ENCODE measurements around the gene FHIT.

Gene FHIT

GRCh38 chr3:60967141-60967540, 284.1 kb downstream of the FHIT start:
- TF ChIP-seq CTCF (IDR thresholded peaks at IDR 0.05; ENCODE audit: low read depth, low read length, missing control alignments): no peak
- DNase-seq (ENCODE audit: low read depth): no peak
- H3K4me3 ChIP-seq (ENCODE audit: low read depth, low read length): no peak overlapping the region

- no peak for DNase-seq (ENCODE audit: low read depth)
- no peak for TF ChIP-seq CTCF (IDR thresholded peaks at IDR 0.05; ENCODE audit: low read depth, low read length, missing control alignments)
- H3K4me3 ChIP-seq (ENCODE audit: low read depth, low read length): no peak overlapping the region
Measured at GRCh38 chr3:60957541-60957940, 293.7 kb downstream of the FHIT start.

GRCh38 chr3:60956729-60957128, 294.5 kb downstream of the FHIT start:
- DNase-seq (ENCODE audit: low read depth): no peak
- no peak for TF ChIP-seq CTCF (IDR thresholded peaks at IDR 0.05; ENCODE audit: low read depth, low read length, missing control alignments)
- H3K4me3 ChIP-seq (ENCODE audit: low read depth, low read length): no peak overlapping the region

GRCh38 chr3:60955034-60955433, 296.2 kb downstream of the FHIT start:
- no peak for TF ChIP-seq CTCF (IDR thresholded peaks at IDR 0.05; ENCODE audit: low read depth, low read length, missing control alignments)
- no peak overlapping the region for H3K4me3 ChIP-seq (ENCODE audit: low read depth, low read length)
- DNase-seq (ENCODE audit: low read depth): no peak

GRCh38 chr3:60954048-60954447, 297.2 kb downstream of the FHIT start:
- no peak for TF ChIP-seq CTCF (IDR thresholded peaks at IDR 0.05; ENCODE audit: low read depth, low read length, missing control alignments)
- DNase-seq (ENCODE audit: low read depth): no peak
- H3K4me3 ChIP-seq (ENCODE audit: low read depth, low read length): no peak overlapping the region

GRCh38 chr3:60953351-60953750, 297.9 kb downstream of the FHIT start:
- DNase-seq (ENCODE audit: low read depth): no peak
- no peak for TF ChIP-seq CTCF (IDR thresholded peaks at IDR 0.05; ENCODE audit: low read depth, low read length, missing control alignments)
- no peak overlapping the region for H3K4me3 ChIP-seq (ENCODE audit: low read depth, low read length)

- TF ChIP-seq CTCF (IDR thresholded peaks at IDR 0.05; ENCODE audit: low read depth, low read length, missing control alignments): no peak
- DNase-seq (ENCODE audit: low read depth): no peak
- H3K4me3 ChIP-seq (ENCODE audit: low read depth, low read length): no peak overlapping the region
Measured at GRCh38 chr3:60952055-60952454, 299.2 kb downstream of the FHIT start.
